WTC11 (cell line): ENCODE measurements around the gene NEDD4L. TPM values are rescaled to one million over a fixed set of nuclear protein-coding genes. Genes with fewer than 3 reads are reported as not detected.
A peak's percentile ranks its signal among the peaks of the same experiment; 100 is the strongest.

Experiments used
- ATAC-seq: fragments of 200-7000 bp; cut with Tn5 transposase; 2 replicates; pipeline ENCODE4 v1.10.0; 2021; ENCODE audit warnings: mild to moderate bottlenecking, moderate library complexity
- CTCF ChIA-PET: fragments of 300-600 bp; sonication (Branson Sonifier 250); formaldehyde crosslinking; loops from one replicate; lab custom pipeline; 2021; ENCODE audit warnings: antibody characterized with exemption; lab: Charles Lee
- POLR2A ChIA-PET: fragments of 350-600 bp; sonication (Branson Sonifier 250); formaldehyde crosslinking; loops from one replicate; lab custom pipeline; 2021; ENCODE audit warnings: antibody characterized with exemption; lab: Charles Lee
- DNase-seq: peaks from one replicate; pipeline ENCODE4 v3.0.0; 2021; ENCODE audit warnings: low spot score
- H3K27ac Mint-ChIP-seq: 2 replicates; pipeline ENCODE4 v1.8.0; 2021; ENCODE audit warnings: mixed read lengths
- H3K27me3 Mint-ChIP-seq: 2 replicates; pipeline ENCODE4 v1.8.0; 2021; ENCODE audit warnings: low read depth, mild to moderate bottlenecking, moderate library complexity, mixed read lengths
- H3K36me3 Mint-ChIP-seq: 2 replicates; pipeline ENCODE4 v1.8.0; 2021; ENCODE audit warnings: mixed read lengths
- H3K4me1 Mint-ChIP-seq: 2 replicates; pipeline ENCODE4 v1.8.0; 2022; ENCODE audit warnings: mixed read lengths
- H3K4me3 Mint-ChIP-seq: 2 replicates; pipeline ENCODE4 v1.8.0; 2021; ENCODE audit warnings: mild to moderate bottlenecking, moderate library complexity, mixed read lengths
- H3K9me3 Mint-ChIP-seq: 2 replicates; pipeline ENCODE4 v1.8.0; 2021; ENCODE audit warnings: mixed read lengths
- GRHL2 ChIP-seq: fragments of 250-450 bp; sonication (Bioruptor Pico); IDR thresholded peaks from 2 replicates; pipeline ENCODE4 v1.8.0; 2022; ENCODE audit warnings: mild to moderate bottlenecking, moderate library complexity; ENCODE audit not compliant: insufficient replicate concordance, severe bottlenecking
- MYBL2 ChIP-seq: sonication (generic); formaldehyde crosslinking; IDR thresholded peaks from 2 replicates; pipeline ENCODE4 v1.8.1; 2023; ENCODE audit warnings: mild to moderate bottlenecking, moderate library complexity, missing genetic modification reagents
- NFYB ChIP-seq: sonication (generic); formaldehyde crosslinking; conservative IDR thresholded peaks from 2 replicates; pipeline ENCODE4 v1.8.0; 2022; ENCODE audit warnings: low read depth, missing genetic modification reagents
- OVOL2 ChIP-seq: fragments of 250-450 bp; sonication (Bioruptor Pico); IDR thresholded peaks from 2 replicates; pipeline ENCODE4 v1.9.0; 2021; ENCODE audit warnings: mild to moderate bottlenecking, borderline replicate concordance
- RELA ChIP-seq: sonication (generic); formaldehyde crosslinking; IDR thresholded peaks from 2 replicates; pipeline ENCODE4 v1.8.1; 2022; ENCODE audit warnings: missing genetic modification reagents, mild to moderate bottlenecking, borderline replicate concordance
- SOX15 ChIP-seq: fragments of 250-450 bp; sonication (Bioruptor Pico); IDR thresholded peaks from 2 replicates; pipeline ENCODE4 v1.9.0; 2021; ENCODE audit warnings: mild to moderate bottlenecking
- ZNF138 ChIP-seq: sonication (generic); formaldehyde crosslinking; conservative IDR thresholded peaks from 2 replicates; pipeline ENCODE4 v1.8.1; 2022; ENCODE audit warnings: mild to moderate bottlenecking, moderate library complexity, missing genetic modification reagents
- ZNF317 ChIP-seq: sonication (generic); formaldehyde crosslinking; IDR thresholded peaks from 2 replicates; pipeline ENCODE4 v1.8.1; 2023; ENCODE audit warnings: low read depth, mild to moderate bottlenecking, moderate library complexity, missing genetic modification reagents, borderline replicate concordance
- ZNF396 ChIP-seq: fragments of 250-450 bp; sonication (Bioruptor Pico); IDR thresholded peaks from 2 replicates; pipeline ENCODE4 v1.8.0; 2021; ENCODE audit warnings: mild to moderate bottlenecking, moderate library complexity, borderline replicate concordance
- total RNA-seq: library from RNA; stranded (reverse); gene quantifications from 3 replicates; pipeline ENCODE4 v1.2.3, GENCODE V29; 2021
- TF ChIP-seq, protein P1 (sequence below): sonication (generic); formaldehyde crosslinking; IDR thresholded peaks from 2 replicates; pipeline ENCODE4 v1.8.1; 2022; ENCODE audit warnings: missing genetic modification reagents, borderline replicate concordance
- TF ChIP-seq, protein P2 (sequence below): sonication (generic); formaldehyde crosslinking; IDR thresholded peaks from 2 replicates; pipeline ENCODE4 v1.8.0; 2022; ENCODE audit warnings: mild to moderate bottlenecking, missing genetic modification reagents
- TF ChIP-seq, protein P3 (sequence below): sonication (generic); formaldehyde crosslinking; IDR thresholded peaks from 2 replicates; pipeline ENCODE4 v1.8.0; 2022; ENCODE audit warnings: mild to moderate bottlenecking, missing genetic modification reagents
- TF ChIP-seq, protein P4 (sequence below): sonication (generic); formaldehyde crosslinking; IDR thresholded peaks from 2 replicates; pipeline ENCODE4 v1.8.0; 2023; ENCODE audit warnings: mild to moderate bottlenecking, missing genetic modification reagents
- TF ChIP-seq, protein P5 (sequence below): fragments of 250-450 bp; sonication (Bioruptor Pico); IDR thresholded peaks from 2 replicates; pipeline ENCODE4 v1.9.0; 2021; ENCODE audit warnings: moderate library complexity, mild to moderate bottlenecking, inconsistent platforms, borderline replicate concordance
- TF ChIP-seq, protein P6 (sequence below): fragments of 250-450 bp; sonication (Bioruptor Pico); IDR thresholded peaks from 2 replicates; pipeline ENCODE4 v1.9.0; 2021; ENCODE audit warnings: mild to moderate bottlenecking
- TF ChIP-seq, protein P7 (sequence below): fragments of 250-450 bp; sonication (Bioruptor Pico); IDR thresholded peaks from 2 replicates; pipeline ENCODE4 v1.8.0; 2021; ENCODE audit warnings: mild to moderate bottlenecking

Gene NEDD4L
- total RNA-seq, 1 experiment from 2014 or later = 88.0 TPM

DNA sequence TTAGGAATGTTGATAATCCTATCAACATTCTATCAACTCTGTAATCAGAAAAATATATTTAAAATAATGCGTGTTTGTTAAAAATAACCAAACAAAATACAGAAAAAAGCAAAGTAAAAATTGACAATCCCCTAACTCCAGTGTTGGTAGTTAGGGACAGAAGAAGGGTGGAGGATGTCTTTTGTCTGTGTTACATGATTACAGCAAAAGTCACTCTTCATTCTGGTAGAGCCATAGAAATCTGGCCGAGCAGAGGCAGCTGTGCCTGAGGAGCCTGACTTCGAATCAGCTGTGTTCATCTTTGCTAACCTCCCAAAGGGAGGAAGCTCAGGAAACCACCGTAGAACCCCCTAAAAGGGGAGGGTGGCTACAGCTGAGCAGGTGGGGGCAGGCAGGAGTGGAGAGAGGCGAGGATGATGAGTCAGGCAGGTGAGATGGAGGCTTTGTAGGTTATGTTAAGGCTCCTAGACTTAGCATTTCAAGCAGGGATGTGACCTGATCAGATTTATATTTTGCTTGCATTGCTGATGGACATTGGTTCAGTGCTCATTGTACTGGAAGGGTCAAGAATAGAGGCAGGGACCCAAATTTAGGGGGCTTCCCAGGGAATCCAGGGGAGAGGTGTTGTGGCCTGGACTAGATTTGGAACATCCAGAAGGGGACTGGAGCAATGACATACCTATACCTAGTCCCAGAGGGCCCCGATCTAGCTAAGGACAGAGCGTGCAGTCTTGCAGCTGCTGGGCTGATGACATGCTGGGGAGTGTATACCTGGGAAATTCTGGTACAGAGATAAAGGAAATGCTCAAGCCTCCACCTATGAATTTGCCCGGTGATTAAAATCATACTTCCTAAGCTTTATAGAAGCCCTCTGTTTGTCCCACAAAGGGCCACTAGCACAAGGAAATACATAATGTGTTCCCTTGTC is 95.7 kb downstream of the NEDD4L start (continued):
- TF ChIP-seq, protein P1, sequence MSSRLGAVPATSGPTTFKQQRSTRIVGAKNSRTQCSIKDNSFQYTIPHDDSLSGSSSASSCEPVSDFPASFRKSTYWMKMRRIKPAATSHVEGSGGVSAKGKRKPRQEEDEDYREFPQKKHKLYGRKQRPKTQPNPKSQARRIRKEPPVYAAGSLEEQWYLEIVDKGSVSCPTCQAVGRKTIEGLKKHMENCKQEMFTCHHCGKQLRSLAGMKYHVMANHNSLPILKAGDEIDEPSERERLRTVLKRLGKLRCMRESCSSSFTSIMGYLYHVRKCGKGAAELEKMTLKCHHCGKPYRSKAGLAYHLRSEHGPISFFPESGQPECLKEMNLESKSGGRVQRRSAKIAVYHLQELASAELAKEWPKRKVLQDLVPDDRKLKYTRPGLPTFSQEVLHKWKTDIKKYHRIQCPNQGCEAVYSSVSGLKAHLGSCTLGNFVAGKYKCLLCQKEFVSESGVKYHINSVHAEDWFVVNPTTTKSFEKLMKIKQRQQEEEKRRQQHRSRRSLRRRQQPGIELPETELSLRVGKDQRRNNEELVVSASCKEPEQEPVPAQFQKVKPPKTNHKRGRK (CRISPR knock-in tag) = no peak
- TF ChIP-seq, protein P2, sequence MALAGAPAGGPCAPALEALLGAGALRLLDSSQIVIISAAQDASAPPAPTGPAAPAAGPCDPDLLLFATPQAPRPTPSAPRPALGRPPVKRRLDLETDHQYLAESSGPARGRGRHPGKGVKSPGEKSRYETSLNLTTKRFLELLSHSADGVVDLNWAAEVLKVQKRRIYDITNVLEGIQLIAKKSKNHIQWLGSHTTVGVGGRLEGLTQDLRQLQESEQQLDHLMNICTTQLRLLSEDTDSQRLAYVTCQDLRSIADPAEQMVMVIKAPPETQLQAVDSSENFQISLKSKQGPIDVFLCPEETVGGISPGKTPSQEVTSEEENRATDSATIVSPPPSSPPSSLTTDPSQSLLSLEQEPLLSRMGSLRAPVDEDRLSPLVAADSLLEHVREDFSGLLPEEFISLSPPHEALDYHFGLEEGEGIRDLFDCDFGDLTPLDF = no peak
- TF ChIP-seq ZNF138 (CRISPR knock-in tag) (no peak), SOX15 (no peak)
- TF ChIP-seq, protein P3, sequence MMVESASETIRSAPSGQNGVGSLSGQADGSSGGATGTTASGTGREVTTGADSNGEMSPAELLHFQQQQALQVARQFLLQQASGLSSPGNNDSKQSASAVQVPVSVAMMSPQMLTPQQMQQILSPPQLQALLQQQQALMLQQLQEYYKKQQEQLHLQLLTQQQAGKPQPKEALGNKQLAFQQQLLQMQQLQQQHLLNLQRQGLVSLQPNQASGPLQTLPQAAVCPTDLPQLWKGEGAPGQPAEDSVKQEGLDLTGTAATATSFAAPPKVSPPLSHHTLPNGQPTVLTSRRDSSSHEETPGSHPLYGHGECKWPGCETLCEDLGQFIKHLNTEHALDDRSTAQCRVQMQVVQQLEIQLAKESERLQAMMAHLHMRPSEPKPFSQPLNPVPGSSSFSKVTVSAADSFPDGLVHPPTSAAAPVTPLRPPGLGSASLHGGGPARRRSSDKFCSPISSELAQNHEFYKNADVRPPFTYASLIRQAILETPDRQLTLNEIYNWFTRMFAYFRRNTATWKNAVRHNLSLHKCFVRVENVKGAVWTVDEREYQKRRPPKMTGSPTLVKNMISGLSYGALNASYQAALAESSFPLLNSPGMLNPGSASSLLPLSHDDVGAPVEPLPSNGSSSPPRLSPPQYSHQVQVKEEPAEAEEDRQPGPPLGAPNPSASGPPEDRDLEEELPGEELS (CRISPR knock-in tag) = no peak

DNA sequence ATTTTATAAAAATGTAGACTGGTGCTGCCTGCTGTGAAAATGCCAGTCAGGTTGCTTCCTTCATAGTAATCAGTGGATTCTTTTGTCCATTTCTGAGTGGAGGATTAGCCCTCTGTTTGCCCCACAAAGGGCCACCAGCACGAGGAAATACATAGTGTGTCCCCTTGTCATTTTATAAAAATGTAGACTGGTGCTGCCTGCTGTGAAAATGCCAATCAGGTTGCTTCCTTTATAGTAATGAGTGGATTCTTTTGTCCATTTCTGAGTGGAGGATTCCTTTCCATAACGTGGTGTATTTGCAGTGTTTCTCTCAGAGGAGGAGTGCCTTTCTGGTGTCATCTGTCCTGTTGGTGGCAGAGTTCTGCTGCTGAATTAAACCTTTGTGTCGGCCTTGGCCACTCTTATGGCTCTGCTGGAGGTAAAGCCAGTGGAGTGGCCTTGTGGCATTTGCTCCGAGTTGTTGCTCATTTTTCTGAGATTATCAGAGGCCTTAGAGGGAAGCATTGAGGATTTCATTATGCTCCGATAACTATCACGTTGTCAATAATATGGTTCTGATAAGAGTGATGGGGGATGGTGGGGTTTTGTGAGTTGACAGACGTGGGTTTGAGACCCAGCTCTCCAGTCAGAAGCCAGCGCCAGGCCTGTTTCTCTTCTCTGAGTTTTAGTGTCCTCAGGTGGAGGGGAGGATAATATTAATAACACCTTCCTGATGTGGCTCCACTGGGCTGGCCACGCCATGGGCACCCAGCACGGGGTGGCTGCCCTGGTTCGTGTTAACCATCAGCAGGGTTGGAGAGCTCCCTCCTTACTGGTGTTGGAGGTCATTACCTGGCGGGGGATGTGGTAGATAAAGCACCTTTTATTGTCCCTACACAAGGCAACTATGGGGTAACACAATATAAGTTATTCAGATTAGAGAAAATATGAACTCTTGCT is 96.6 kb downstream of the NEDD4L start:
- H3K27me3 Mint-ChIP-seq = no peaks in the 10 kb centered on the region
- ATAC-seq (no peak), DNase-seq (no peak)
- peak overlapping the region; percentile 67 for H3K27ac Mint-ChIP-seq
- no peak overlapping the region for H3K4me3 Mint-ChIP-seq
- ChIA-PET POLR2A (no interaction called here), CTCF (interaction anchor here (0.6 to 2.3 kb wide), 4 partner anchors 11 to 465 kb away, joined by 3 to 6 read pairs (median 3); no protein-coding TSS in a partner anchor)
- H3K4me1 Mint-ChIP-seq = peaks cover 48% of the 10 kb centered on the region
- H3K9me3 Mint-ChIP-seq = peaks cover 13% of the 10 kb centered on the region
- H3K36me3 Mint-ChIP-seq = peaks cover 15% of the 10 kb centered on the region
- TF ChIP-seq, protein P4, sequence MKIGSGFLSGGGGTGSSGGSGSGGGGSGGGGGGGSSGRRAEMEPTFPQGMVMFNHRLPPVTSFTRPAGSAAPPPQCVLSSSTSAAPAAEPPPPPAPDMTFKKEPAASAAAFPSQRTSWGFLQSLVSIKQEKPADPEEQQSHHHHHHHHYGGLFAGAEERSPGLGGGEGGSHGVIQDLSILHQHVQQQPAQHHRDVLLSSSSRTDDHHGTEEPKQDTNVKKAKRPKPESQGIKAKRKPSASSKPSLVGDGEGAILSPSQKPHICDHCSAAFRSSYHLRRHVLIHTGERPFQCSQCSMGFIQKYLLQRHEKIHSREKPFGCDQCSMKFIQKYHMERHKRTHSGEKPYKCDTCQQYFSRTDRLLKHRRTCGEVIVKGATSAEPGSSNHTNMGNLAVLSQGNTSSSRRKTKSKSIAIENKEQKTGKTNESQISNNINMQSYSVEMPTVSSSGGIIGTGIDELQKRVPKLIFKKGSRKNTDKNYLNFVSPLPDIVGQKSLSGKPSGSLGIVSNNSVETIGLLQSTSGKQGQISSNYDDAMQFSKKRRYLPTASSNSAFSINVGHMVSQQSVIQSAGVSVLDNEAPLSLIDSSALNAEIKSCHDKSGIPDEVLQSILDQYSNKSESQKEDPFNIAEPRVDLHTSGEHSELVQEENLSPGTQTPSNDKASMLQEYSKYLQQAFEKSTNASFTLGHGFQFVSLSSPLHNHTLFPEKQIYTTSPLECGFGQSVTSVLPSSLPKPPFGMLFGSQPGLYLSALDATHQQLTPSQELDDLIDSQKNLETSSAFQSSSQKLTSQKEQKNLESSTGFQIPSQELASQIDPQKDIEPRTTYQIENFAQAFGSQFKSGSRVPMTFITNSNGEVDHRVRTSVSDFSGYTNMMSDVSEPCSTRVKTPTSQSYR (CRISPR knock-in tag) = no peak
- TF ChIP-seq, protein P5, sequence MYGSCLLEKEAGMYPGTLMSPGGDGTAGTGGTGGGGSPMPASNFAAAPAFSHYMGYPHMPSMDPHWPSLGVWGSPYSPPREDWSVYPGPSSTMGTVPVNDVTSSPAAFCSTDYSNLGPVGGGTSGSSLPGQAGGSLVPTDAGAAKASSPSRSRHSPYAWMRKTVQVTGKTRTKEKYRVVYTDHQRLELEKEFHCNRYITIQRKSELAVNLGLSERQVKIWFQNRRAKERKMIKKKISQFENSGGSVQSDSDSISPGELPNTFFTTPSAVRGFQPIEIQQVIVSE (CRISPR knock-in tag) = no peak
- TF ChIP-seq RELA (no peak), ZNF396 (CRISPR knock-in tag) (no peak), SOX15 (no peak), MYBL2 (CRISPR knock-in tag) (no peak), GRHL2 (CRISPR knock-in tag) (no peak), ZNF317 (CRISPR knock-in tag) (no peak), OVOL2 (CRISPR knock-in tag) (no peak), NFYB (CRISPR knock-in tag) (no peak)
- TF ChIP-seq, protein P6, sequence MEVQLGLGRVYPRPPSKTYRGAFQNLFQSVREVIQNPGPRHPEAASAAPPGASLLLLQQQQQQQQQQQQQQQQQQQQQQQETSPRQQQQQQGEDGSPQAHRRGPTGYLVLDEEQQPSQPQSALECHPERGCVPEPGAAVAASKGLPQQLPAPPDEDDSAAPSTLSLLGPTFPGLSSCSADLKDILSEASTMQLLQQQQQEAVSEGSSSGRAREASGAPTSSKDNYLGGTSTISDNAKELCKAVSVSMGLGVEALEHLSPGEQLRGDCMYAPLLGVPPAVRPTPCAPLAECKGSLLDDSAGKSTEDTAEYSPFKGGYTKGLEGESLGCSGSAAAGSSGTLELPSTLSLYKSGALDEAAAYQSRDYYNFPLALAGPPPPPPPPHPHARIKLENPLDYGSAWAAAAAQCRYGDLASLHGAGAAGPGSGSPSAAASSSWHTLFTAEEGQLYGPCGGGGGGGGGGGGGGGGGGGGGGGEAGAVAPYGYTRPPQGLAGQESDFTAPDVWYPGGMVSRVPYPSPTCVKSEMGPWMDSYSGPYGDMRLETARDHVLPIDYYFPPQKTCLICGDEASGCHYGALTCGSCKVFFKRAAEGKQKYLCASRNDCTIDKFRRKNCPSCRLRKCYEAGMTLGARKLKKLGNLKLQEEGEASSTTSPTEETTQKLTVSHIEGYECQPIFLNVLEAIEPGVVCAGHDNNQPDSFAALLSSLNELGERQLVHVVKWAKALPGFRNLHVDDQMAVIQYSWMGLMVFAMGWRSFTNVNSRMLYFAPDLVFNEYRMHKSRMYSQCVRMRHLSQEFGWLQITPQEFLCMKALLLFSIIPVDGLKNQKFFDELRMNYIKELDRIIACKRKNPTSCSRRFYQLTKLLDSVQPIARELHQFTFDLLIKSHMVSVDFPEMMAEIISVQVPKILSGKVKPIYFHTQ = no peak
- TF ChIP-seq, protein P7, sequence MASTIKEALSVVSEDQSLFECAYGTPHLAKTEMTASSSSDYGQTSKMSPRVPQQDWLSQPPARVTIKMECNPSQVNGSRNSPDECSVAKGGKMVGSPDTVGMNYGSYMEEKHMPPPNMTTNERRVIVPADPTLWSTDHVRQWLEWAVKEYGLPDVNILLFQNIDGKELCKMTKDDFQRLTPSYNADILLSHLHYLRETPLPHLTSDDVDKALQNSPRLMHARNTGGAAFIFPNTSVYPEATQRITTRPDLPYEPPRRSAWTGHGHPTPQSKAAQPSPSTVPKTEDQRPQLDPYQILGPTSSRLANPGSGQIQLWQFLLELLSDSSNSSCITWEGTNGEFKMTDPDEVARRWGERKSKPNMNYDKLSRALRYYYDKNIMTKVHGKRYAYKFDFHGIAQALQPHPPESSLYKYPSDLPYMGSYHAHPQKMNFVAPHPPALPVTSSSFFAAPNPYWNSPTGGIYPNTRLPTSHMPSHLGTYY (CRISPR knock-in tag) = no peak
